SK-N-SH treated with all-trans-retinoic acid at 6 μM for 48 hours (cell line): ENCODE results near the gene TRAIP.

Source experiments
- ATAC-seq: fragments of 200-7000 bp; cut with Tn5 transposase; 3 replicates; pipeline ENCODE4 v1.9.1; 2020; ENCODE audit warnings: mild to moderate bottlenecking, moderate library complexity
- ARNTL ChIP-seq: fragments of 450-650 bp; formaldehyde crosslinking; IDR thresholded peaks from 2 replicates; pipeline ENCODE4 v1.5.0; 2020; ENCODE audit warnings: low read depth, mild to moderate bottlenecking, moderate library complexity, borderline replicate concordance
- BACH2 ChIP-seq: fragments of 250-450 bp; sonication (Bioruptor Pico); IDR thresholded peaks from 2 replicates; pipeline ENCODE4 v1.9.0; 2021; ENCODE audit warnings: mild to moderate bottlenecking, borderline replicate concordance
- CSDC2 ChIP-seq: fragments of 250-450 bp; sonication (Bioruptor Pico); IDR thresholded peaks from 2 replicates; pipeline ENCODE4 v1.5.0; 2020; ENCODE audit warnings: mild to moderate bottlenecking, moderate library complexity
- ESRRG ChIP-seq: fragments of 250-450 bp; sonication (Bioruptor Pico); IDR thresholded peaks from 2 replicates; pipeline ENCODE4 v1.6.1; 2021; ENCODE audit warnings: mild to moderate bottlenecking
- GLIS3 ChIP-seq: fragments of 250-450 bp; sonication (Bioruptor Pico); IDR thresholded peaks from 2 replicates; pipeline ENCODE4 v1.5.0; 2020; ENCODE audit warnings: mild to moderate bottlenecking, moderate library complexity
- ISL1 ChIP-seq: fragments of 250-450 bp; sonication (Bioruptor Pico); IDR thresholded peaks from 2 replicates; pipeline ENCODE4 v2.1.2; 2022; ENCODE audit warnings: mild to moderate bottlenecking, moderate library complexity
- OSR1 ChIP-seq: fragments of 250-450 bp; sonication (Bioruptor Pico); IDR thresholded peaks from 2 replicates; pipeline ENCODE4 v1.8.0; 2022; ENCODE audit warnings: moderate library complexity, mild to moderate bottlenecking, inconsistent platforms
- PPARA ChIP-seq: fragments of 250-450 bp; sonication (Bioruptor Pico); IDR thresholded peaks from 2 replicates; pipeline ENCODE4 v1.5.0; 2020; ENCODE audit warnings: mild to moderate bottlenecking, borderline replicate concordance
- RARB ChIP-seq: fragments of 250-450 bp; sonication (Bioruptor Pico); IDR thresholded peaks from 2 replicates; pipeline ENCODE4 v1.8.0; 2021; ENCODE audit warnings: mild to moderate bottlenecking, moderate library complexity
- SNAI2 ChIP-seq: fragments of 250-450 bp; sonication (Bioruptor Pico); IDR thresholded peaks from 2 replicates; pipeline ENCODE4 v1.5.0; 2020; ENCODE audit warnings: mild to moderate bottlenecking, moderate library complexity
- TCF4 ChIP-seq: fragments of 250-450 bp; sonication (Bioruptor Pico); IDR thresholded peaks from 2 replicates; pipeline ENCODE4 v1.8.0; 2021; ENCODE audit warnings: mild to moderate bottlenecking, moderate library complexity, borderline replicate concordance
- TOX ChIP-seq: fragments of 250-450 bp; sonication (Bioruptor Pico); IDR thresholded peaks from 2 replicates; pipeline ENCODE4 v1.8.0; 2021; ENCODE audit warnings: mild to moderate bottlenecking, moderate library complexity, borderline replicate concordance
- ZC3H10 ChIP-seq: fragments of 250-450 bp; sonication (Bioruptor Pico); IDR thresholded peaks from 2 replicates; pipeline ENCODE4 v1.5.1; 2021; ENCODE audit warnings: mild to moderate bottlenecking, moderate library complexity
- ZFP3 ChIP-seq: fragments of 250-450 bp; sonication (Bioruptor Pico); IDR thresholded peaks from 2 replicates; pipeline ENCODE4 v1.5.0; 2020; ENCODE audit warnings: mild to moderate bottlenecking, moderate library complexity
- ZFP30 ChIP-seq: fragments of 450-650 bp; formaldehyde crosslinking; IDR thresholded peaks from 2 replicates; pipeline ENCODE4 v1.5.0; 2022; ENCODE audit warnings: mild to moderate bottlenecking, moderate library complexity
- ZNF565 ChIP-seq: fragments of 450-650 bp; formaldehyde crosslinking; conservative IDR thresholded peaks from 2 replicates; pipeline ENCODE4 v1.5.0; 2020; ENCODE audit warnings: low read depth, mild to moderate bottlenecking, moderate library complexity
- ZNF70 ChIP-seq: fragments of 450-650 bp; formaldehyde crosslinking; IDR thresholded peaks from 2 replicates; pipeline ENCODE4 v1.5.0; 2020; ENCODE audit warnings: mild to moderate bottlenecking, moderate library complexity
- ZNF8 ChIP-seq: fragments of 450-650 bp; formaldehyde crosslinking; IDR thresholded peaks from 2 replicates; pipeline ENCODE4 v1.5.0; 2020; ENCODE audit warnings: mild to moderate bottlenecking, moderate library complexity
- TF ChIP-seq, protein P1 (sequence below): fragments of 250-450 bp; sonication (Bioruptor Pico); IDR thresholded peaks from 2 replicates; pipeline ENCODE4 v1.5.1; 2021; ENCODE audit warnings: mild to moderate bottlenecking, moderate library complexity
- TF ChIP-seq, protein P2 (sequence below): fragments of 250-450 bp; sonication (Bioruptor Pico); IDR thresholded peaks from 2 replicates; pipeline ENCODE4 v1.5.1; 2020; ENCODE audit warnings: low read depth, mild to moderate bottlenecking, moderate library complexity
- TF ChIP-seq, protein P3 (sequence below): fragments of 250-450 bp; sonication (Bioruptor Pico); IDR thresholded peaks from 2 replicates; pipeline ENCODE4 v1.8.0; 2021; ENCODE audit warnings: low read depth, mild to moderate bottlenecking, moderate library complexity, borderline replicate concordance
- TF ChIP-seq, protein P4 (sequence below): fragments of 250-450 bp; sonication (Bioruptor Pico); IDR thresholded peaks from 2 replicates; pipeline ENCODE4 v1.8.0; 2020; ENCODE audit warnings: mild to moderate bottlenecking, moderate library complexity, borderline replicate concordance
- TF ChIP-seq, protein P5 (sequence below): fragments of 250-450 bp; sonication (Bioruptor Pico); IDR thresholded peaks from 2 replicates; pipeline ENCODE4 v1.5.0; 2020; ENCODE audit warnings: mild to moderate bottlenecking, moderate library complexity

TRAIP gene

DNA sequence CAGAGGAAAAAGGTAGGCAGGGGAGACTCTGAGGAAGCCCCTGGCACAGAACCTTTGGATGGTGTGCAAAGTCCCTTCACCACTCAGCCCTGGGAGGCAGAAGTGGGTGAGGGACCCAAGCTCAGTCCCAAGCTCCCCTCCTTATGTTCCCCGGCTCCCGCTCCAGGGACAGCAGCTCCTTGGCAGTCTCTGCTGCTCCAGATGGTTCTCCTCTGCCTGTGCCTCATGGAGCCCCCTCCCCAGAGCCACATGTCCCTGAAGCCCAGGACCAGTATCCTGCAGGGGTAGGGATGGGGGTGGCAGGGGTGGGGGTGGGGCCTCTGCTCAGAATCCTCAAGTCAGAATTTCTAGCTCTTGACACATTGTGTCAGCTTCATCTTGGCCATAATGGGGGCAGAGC, 21.4 kb upstream of the TRAIP start (continued):
- TF ChIP-seq ESRRG (CRISPR knock-in tag) (no peak), BACH2 (CRISPR knock-in tag) (no peak), OSR1 (CRISPR knock-in tag) (no peak), ZFP3 (CRISPR knock-in tag) (no peak), TCF4 (CRISPR knock-in tag) (no peak), ZNF70 (CRISPR knock-in tag) (no peak)
- TF ChIP-seq, all 23 proteins: peak for 0

DNA sequence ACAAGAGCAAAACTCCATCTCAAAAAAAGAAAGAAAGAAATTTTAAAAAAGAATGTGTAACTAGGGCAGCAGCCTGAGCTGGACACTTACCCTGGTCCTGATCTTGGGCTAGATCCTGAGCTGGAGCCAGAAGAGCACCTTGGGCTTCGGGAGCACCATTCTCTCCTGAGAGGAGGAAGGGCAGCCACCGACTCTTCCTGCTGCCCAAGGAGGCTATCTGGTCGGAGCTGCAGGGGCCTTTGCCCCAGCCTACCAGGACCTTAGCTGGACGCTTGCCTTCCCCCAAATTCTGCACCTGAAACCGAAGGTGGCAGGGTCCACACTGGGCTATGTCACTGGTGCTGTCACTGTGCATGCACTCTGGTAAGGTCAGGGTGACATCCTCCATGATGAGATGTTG, 20.2 kb upstream of the TRAIP start:
- TF ChIP-seq, protein P1, sequence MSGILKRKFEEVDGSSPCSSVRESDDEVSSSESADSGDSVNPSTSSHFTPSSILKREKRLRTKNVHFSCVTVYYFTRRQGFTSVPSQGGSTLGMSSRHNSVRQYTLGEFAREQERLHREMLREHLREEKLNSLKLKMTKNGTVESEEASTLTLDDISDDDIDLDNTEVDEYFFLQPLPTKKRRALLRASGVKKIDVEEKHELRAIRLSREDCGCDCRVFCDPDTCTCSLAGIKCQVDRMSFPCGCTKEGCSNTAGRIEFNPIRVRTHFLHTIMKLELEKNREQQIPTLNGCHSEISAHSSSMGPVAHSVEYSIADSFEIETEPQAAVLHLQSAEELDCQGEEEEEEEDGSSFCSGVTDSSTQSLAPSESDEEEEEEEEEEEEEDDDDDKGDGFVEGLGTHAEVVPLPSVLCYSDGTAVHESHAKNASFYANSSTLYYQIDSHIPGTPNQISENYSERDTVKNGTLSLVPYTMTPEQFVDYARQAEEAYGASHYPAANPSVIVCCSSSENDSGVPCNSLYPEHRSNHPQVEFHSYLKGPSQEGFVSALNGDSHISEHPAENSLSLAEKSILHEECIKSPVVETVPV: no peak
- TF ChIP-seq TCF4 (CRISPR knock-in tag) (no peak), OSR1 (CRISPR knock-in tag) (no peak), CSDC2 (no peak), ZNF565 (no peak), ARNTL (CRISPR knock-in tag) (no peak), ESRRG (CRISPR knock-in tag) (no peak), ISL1 (no peak), ZC3H10 (CRISPR knock-in tag) (no peak), SNAI2 (no peak), GLIS3 (no peak), ZNF70 (CRISPR knock-in tag) (no peak), ZFP30 (CRISPR knock-in tag) (no peak), RARB (CRISPR knock-in tag) (no peak), ZNF8 (CRISPR knock-in tag) (no peak)
- TF ChIP-seq, protein P2, sequence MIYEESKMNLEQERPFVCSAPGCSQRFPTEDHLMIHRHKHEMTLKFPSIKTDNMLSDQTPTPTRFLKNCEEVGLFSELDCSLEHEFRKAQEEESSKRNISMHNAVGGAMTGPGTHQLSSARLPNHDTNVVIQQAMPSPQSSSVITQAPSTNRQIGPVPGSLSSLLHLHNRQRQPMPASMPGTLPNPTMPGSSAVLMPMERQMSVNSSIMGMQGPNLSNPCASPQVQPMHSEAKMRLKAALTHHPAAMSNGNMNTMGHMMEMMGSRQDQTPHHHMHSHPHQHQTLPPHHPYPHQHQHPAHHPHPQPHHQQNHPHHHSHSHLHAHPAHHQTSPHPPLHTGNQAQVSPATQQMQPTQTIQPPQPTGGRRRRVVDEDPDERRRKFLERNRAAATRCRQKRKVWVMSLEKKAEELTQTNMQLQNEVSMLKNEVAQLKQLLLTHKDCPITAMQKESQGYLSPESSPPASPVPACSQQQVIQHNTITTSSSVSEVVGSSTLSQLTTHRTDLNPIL (CRISPR knock-in tag): no peak
- TF ChIP-seq, protein P3, sequence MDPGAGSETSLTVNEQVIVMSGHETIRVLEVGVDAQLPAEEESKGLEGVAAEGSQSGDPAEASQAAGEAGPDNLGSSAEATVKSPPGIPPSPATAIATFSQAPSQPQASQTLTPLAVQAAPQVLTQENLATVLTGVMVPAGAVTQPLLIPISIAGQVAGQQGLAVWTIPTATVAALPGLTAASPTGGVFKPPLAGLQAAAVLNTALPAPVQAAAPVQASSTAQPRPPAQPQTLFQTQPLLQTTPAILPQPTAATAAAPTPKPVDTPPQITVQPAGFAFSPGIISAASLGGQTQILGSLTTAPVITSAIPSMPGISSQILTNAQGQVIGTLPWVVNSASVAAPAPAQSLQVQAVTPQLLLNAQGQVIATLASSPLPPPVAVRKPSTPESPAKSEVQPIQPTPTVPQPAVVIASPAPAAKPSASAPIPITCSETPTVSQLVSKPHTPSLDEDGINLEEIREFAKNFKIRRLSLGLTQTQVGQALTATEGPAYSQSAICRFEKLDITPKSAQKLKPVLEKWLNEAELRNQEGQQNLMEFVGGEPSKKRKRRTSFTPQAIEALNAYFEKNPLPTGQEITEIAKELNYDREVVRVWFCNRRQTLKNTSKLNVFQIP: no peak
- TF ChIP-seq, protein P4, sequence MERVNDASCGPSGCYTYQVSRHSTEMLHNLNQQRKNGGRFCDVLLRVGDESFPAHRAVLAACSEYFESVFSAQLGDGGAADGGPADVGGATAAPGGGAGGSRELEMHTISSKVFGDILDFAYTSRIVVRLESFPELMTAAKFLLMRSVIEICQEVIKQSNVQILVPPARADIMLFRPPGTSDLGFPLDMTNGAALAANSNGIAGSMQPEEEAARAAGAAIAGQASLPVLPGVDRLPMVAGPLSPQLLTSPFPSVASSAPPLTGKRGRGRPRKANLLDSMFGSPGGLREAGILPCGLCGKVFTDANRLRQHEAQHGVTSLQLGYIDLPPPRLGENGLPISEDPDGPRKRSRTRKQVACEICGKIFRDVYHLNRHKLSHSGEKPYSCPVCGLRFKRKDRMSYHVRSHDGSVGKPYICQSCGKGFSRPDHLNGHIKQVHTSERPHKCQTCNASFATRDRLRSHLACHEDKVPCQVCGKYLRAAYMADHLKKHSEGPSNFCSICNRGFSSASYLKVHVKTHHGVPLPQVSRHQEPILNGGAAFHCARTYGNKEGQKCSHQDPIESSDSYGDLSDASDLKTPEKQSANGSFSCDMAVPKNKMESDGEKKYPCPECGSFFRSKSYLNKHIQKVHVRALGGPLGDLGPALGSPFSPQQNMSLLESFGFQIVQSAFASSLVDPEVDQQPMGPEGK (CRISPR knock-in tag): no peak
- ATAC-seq: no peak

DNA sequence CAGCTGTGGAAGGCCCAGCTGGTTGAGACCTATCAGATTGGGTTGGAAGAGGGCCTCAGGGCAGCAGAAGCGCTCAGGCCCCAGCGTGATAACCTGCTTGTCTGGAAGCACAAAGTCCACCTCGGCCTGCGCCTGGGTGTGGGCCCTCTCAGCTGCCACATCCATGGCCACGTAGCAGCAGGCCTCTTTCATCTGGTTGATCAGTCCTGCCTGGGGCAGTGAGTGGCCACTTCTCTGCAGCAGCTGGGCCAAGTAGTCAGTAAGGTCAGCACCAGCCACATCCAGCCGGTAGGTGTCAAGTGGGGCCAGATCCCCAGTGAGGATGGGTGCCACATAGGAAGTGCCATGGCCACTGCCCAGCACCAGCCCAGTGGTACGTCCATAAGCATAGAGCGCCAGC, 17.3 kb upstream of the TRAIP start:
- ATAC-seq: no peak
- TF ChIP-seq, protein P1: no peak
- TF ChIP-seq PPARA (CRISPR knock-in tag): no peak
- TF ChIP-seq, protein P5, sequence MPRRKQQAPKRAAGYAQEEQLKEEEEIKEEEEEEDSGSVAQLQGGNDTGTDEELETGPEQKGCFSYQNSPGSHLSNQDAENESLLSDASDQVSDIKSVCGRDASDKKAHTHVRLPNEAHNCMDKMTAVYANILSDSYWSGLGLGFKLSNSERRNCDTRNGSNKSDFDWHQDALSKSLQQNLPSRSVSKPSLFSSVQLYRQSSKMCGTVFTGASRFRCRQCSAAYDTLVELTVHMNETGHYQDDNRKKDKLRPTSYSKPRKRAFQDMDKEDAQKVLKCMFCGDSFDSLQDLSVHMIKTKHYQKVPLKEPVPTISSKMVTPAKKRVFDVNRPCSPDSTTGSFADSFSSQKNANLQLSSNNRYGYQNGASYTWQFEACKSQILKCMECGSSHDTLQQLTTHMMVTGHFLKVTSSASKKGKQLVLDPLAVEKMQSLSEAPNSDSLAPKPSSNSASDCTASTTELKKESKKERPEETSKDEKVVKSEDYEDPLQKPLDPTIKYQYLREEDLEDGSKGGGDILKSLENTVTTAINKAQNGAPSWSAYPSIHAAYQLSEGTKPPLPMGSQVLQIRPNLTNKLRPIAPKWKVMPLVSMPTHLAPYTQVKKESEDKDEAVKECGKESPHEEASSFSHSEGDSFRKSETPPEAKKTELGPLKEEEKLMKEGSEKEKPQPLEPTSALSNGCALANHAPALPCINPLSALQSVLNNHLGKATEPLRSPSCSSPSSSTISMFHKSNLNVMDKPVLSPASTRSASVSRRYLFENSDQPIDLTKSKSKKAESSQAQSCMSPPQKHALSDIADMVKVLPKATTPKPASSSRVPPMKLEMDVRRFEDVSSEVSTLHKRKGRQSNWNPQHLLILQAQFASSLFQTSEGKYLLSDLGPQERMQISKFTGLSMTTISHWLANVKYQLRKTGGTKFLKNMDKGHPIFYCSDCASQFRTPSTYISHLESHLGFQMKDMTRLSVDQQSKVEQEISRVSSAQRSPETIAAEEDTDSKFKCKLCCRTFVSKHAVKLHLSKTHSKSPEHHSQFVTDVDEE: no peak
- no peak for TF ChIP-seq ZNF70 (CRISPR knock-in tag)
- TF ChIP-seq OSR1 (CRISPR knock-in tag): no peak
- TF ChIP-seq SNAI2: no peak
- TF ChIP-seq ARNTL (CRISPR knock-in tag): no peak
- no peak for TF ChIP-seq TOX (CRISPR knock-in tag)
- no peak for TF ChIP-seq ISL1
- no peak for TF ChIP-seq BACH2 (CRISPR knock-in tag)
- TF ChIP-seq, protein P4 (CRISPR knock-in tag): no peak
- TF ChIP-seq, protein P3: no peak
- no peak for TF ChIP-seq TCF4 (CRISPR knock-in tag)
- TF ChIP-seq RARB (CRISPR knock-in tag): no peak
- no peak for TF ChIP-seq CSDC2
- TF ChIP-seq ZC3H10 (CRISPR knock-in tag): no peak
